Endothelial cell of umbilical vein (primary cell): Measurements from ENCODE around the gene LRRC53. TPM values are rescaled to one million over a fixed set of nuclear protein-coding genes. Genes with fewer than 3 reads are reported as not detected.

ENCODE experiments used
- BruUV-seq: library from RNA; stranded (reverse); fragments of 400-500 nt; replicated peaks from 2 replicates; lab custom pipeline; 2021; lab: Mats Ljungman, UMichigan
- CTCF ChIA-PET: fragments of 300-600, 350-600 bp; sonication (Branson Sonifier 250); formaldehyde crosslinking; loops from one replicate; lab custom pipeline; 2021; ENCODE audit warnings: antibody characterized with exemption, inconsistent platforms; lab: Charles Lee
- POLR2A ChIA-PET: fragments of 300-600, 350-600 bp; sonication (Branson Sonifier 250); formaldehyde crosslinking; loops from one replicate; lab custom pipeline; 2021; ENCODE audit warnings: antibody characterized with exemption, inconsistent platforms; lab: Charles Lee
- DNase-seq: peaks from one replicate; pipeline ENCODE4 v3.0.0-alpha.2; 2011; ENCODE audit warnings: low read depth, low spot score
- FAIRE-seq: peaks from 2 replicates; lab custom pipeline; 2011; peaks lifted over from hg19 to GRCh38; lab: Jason Lieb, UNC
- H2AFZ ChIP-seq: 2 replicates; pipeline ENCODE4 v1.6.0; 2012; ENCODE audit warnings: low read depth, low read length, control low read depth, inconsistent platforms
- H3K27ac ChIP-seq: 2 replicates; pipeline ENCODE4 v1.5.1; 2011; ENCODE audit warnings: low read depth, mild to moderate bottlenecking, control low read depth, low read length, moderate library complexity; ENCODE audit not compliant: insufficient read depth
- H3K27me3 ChIP-seq, 2 experiments: 2 replicates each; pipeline versions ENCODE4 v1.6.0 to v1.6.1; 2011; ENCODE audit warnings: low read length in 2 of 2, mixed read lengths in 1 of 2; ENCODE audit not compliant: control insufficient read depth in 2 of 2, insufficient read depth in 2 of 2
- H3K36me3 ChIP-seq, 2 experiments: 2 replicates in 1 of 2; 3 replicates in 1 of 2; pipeline ENCODE4 v1.5.1; 2011; ENCODE audit warnings: low read length in 2 of 2, mild to moderate bottlenecking in 1 of 2, moderate library complexity in 1 of 2; ENCODE audit not compliant: control insufficient read depth in 2 of 2, insufficient read depth in 2 of 2; ENCODE audit errors: extremely low read depth in 1 of 2
- H3K4me1 ChIP-seq: 3 replicates; pipeline ENCODE4 v1.5.1; 2011; ENCODE audit warnings: mild to moderate bottlenecking, low read length; ENCODE audit not compliant: control insufficient read depth, insufficient read depth; ENCODE audit errors: extremely low read depth
- H3K4me2 ChIP-seq: 2 replicates; pipeline ENCODE4 v1.6.1; 2011; ENCODE audit warnings: low read length, control low read depth, mixed read lengths; ENCODE audit not compliant: insufficient read depth
- H3K4me3 ChIP-seq, 3 experiments: fragments of 200-600 bp in 1 of 3; sonication (generic), shearing (Covaris generic) in 1 of 3; replicated peaks in 1 of 3; 2 replicates each; pipeline ENCODE4 v1.5.1; 2011 to 2016; ENCODE audit warnings: control low read depth in 3 of 3, low read length in 3 of 3, mild to moderate bottlenecking in 2 of 3, inconsistent platforms in 1 of 3, low read depth in 1 of 3, moderate library complexity in 1 of 3; ENCODE audit not compliant: insufficient read depth in 1 of 3
- H3K79me2 ChIP-seq: 2 replicates; pipeline ENCODE4 v1.6.0; 2012; ENCODE audit warnings: low read length, inconsistent platforms; ENCODE audit not compliant: control insufficient read depth, insufficient read depth
- H3K9ac ChIP-seq: replicated peaks from 2 replicates; pipeline ENCODE3; 2011; ENCODE audit warnings: low read length, control low read depth; ENCODE audit not compliant: insufficient read depth; ENCODE audit errors: extremely low read depth
- H3K9me1 ChIP-seq: replicated peaks from 3 replicates; pipeline ENCODE4 v1.6.0; 2011; ENCODE audit warnings: mild to moderate bottlenecking, low read length; ENCODE audit not compliant: control insufficient read depth, insufficient read depth; ENCODE audit errors: extremely low read depth
- H3K9me3 ChIP-seq: replicated peaks from 2 replicates; pipeline ENCODE4 v1.5.1; 2012; ENCODE audit warnings: low read length, inconsistent platforms; ENCODE audit not compliant: control insufficient read depth, insufficient read depth
- H4K20me1 ChIP-seq: replicated peaks from 2 replicates; pipeline ENCODE3; 2011; ENCODE audit warnings: mild to moderate bottlenecking, low read length; ENCODE audit not compliant: control insufficient read depth, insufficient read depth; ENCODE audit errors: extremely low read depth
- EZH2 ChIP-seq: IDR thresholded peaks from 2 replicates; pipeline ENCODE4 v1.6.1; 2012; ENCODE audit warnings: borderline replicate concordance, low read depth, mild to moderate bottlenecking, moderate library complexity, low read length, inconsistent platforms; ENCODE audit not compliant: severe bottlenecking
- FOS ChIP-seq: IDR thresholded peaks from 2 replicates; pipeline ENCODE4 v1.6.1; 2011; ENCODE audit warnings: mild to moderate bottlenecking, low read length, moderate library complexity, borderline replicate concordance; ENCODE audit not compliant: insufficient read depth
- GATA2 ChIP-seq: IDR thresholded peaks from 2 replicates; pipeline ENCODE4 v1.7.0; 2011; ENCODE audit warnings: low read depth, mild to moderate bottlenecking, moderate library complexity, mixed read lengths, low read length; ENCODE audit not compliant: insufficient read length, insufficient read depth
- JUN ChIP-seq: IDR thresholded peaks from 2 replicates; pipeline ENCODE4 v1.6.1; 2011; ENCODE audit warnings: borderline replicate concordance, low read depth; ENCODE audit not compliant: insufficient read length, insufficient read depth
- MYC ChIP-seq: IDR thresholded peaks from one replicate; pipeline ENCODE4 v1.6.1; 2011; ENCODE audit warnings: mild to moderate bottlenecking, low read depth, low read length
- POLR2A ChIP-seq: IDR thresholded peaks from 2 replicates; pipeline ENCODE4 v1.6.1; 2012; ENCODE audit warnings: low read depth, mild to moderate bottlenecking, control low read depth, low read length
- POLR2AphosphoS5 ChIP-seq: IDR thresholded peaks from 2 replicates; pipeline ENCODE4 v1.6.1; 2012; ENCODE audit warnings: low read depth, mild to moderate bottlenecking, control low read depth, low read length, moderate library complexity; ENCODE audit not compliant: insufficient read depth
- dilution Hi-C: fragments of 300-500 bp; cut with MboI; formaldehyde crosslinking; loops from one replicate; pipeline ENCODE4 v1.15.0; 2019; ENCODE audit warnings: low sequenced_read_pairs; ENCODE audit not compliant: extremely low pct_ligation_motif_present
- intact Hi-C: fragments of 100-400 bp; cut with micrococcal nuclease; formaldehyde crosslinking; loops from one replicate; pipeline ENCODE4 v1.10.0; 2022
- polyA plus RNA-seq, 4 experiments: library from polyadenylated mRNA; depleted of rRNA in 3 of 4; stranded (reverse) in 3 of 4; unstranded in 1 of 4; fragments of >200 nt; gene quantifications; 2 replicates each; pipeline versions ENCODE4 v1.2.1 to v1.2.3, GENCODE V29; 2011 to 2012; ENCODE audit warnings: missing spikeins in 1 of 4
- total RNA-seq: library from RNA; stranded (reverse); gene quantifications from 2 replicates; pipeline ENCODE4 v1.2.3, GENCODE V29; 2021
- TF ChIP-seq, protein P1 (sequence below), 2 donors: IDR thresholded peaks; 1 replicate in 1 of 2; 2 replicates in 1 of 2; pipeline ENCODE4 v1.5.1; 2011; ENCODE audit warnings: low read length in 2 of 2, mild to moderate bottlenecking in 2 of 2, moderate library complexity in 2 of 2, control low read depth in 1 of 2, inconsistent platforms in 1 of 2, low read depth in 1 of 2; ENCODE audit not compliant: insufficient read depth in 1 of 2; ENCODE audit errors: extremely low read depth in 1 of 2
- TF ChIP-seq, protein P2 (sequence below): IDR thresholded peaks from 2 replicates; pipeline ENCODE4 v1.6.1; 2011; ENCODE audit not compliant: insufficient read depth, insufficient read length

LRRC53 gene
- total and polyA plus RNA-seq, 2 donors (not counting 3 experiments of a cell fraction or from before 2014, with no cell fraction given): not detected

DNA sequence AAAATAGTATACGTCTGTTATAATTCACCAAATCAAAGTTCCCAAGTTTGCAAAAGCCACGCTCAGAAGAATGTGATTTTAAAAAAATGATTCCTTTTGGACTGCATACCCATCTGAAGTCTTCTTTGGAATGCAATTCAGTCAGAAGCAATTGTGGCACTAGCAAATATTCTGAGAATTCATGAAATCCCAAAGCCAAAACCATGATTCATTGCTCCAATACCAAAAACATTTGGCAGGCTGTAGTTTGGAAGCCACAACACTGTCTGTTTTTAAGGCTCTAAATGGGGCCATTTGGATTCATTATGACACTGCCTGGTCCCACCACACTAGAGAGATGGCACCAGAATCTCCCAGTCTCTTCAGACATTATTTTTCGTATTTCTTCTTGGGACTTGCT lies 21.8 kb upstream of the LRRC53 start:
- Histone ChIP-seq H3K4me3 (no peak overlapping the region), H3K9me3 (no peaks in the 10 kb centered on the region), H3K79me2 (no peaks in the 10 kb centered on the region), H3K36me3 (no peaks in the 10 kb centered on the region), H3K4me1 (no peaks in the 10 kb centered on the region), H3K9me1 (no peaks in the 10 kb centered on the region), H3K9ac (no peak overlapping the region), H3K27ac (no peak overlapping the region), H3K4me2 (no peak overlapping the region), H2AFZ (no peak overlapping the region), H4K20me1 (no peaks in the 10 kb centered on the region), H3K27me3 (no peaks in the 10 kb centered on the region)
- DNase-seq: no peak
- no peak for FAIRE-seq
- ChIA-PET CTCF (no interaction called here), POLR2A (no interaction called here)
- no TSS peak for BruUV-seq
- intact Hi-C loops (no loop called here), dilution Hi-C loops (no loop called here)
- no peak for TF ChIP-seq EZH2
- no peak for TF ChIP-seq POLR2AphosphoS5
- no peak for TF ChIP-seq MYC
- TF ChIP-seq JUN: no peak
- TF ChIP-seq, protein P1, sequence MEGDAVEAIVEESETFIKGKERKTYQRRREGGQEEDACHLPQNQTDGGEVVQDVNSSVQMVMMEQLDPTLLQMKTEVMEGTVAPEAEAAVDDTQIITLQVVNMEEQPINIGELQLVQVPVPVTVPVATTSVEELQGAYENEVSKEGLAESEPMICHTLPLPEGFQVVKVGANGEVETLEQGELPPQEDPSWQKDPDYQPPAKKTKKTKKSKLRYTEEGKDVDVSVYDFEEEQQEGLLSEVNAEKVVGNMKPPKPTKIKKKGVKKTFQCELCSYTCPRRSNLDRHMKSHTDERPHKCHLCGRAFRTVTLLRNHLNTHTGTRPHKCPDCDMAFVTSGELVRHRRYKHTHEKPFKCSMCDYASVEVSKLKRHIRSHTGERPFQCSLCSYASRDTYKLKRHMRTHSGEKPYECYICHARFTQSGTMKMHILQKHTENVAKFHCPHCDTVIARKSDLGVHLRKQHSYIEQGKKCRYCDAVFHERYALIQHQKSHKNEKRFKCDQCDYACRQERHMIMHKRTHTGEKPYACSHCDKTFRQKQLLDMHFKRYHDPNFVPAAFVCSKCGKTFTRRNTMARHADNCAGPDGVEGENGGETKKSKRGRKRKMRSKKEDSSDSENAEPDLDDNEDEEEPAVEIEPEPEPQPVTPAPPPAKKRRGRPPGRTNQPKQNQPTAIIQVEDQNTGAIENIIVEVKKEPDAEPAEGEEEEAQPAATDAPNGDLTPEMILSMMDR (IDR thresholded peaks at IDR 0.05; ENCODE audit: extremely low read depth in 1 of 2, insufficient read depth in 1 of 2, low read depth in 1 of 2, low read length in 2 of 2): no peak
- TF ChIP-seq POLR2A: no peak
- TF ChIP-seq FOS: no peak
- no peak for TF ChIP-seq GATA2
- TF ChIP-seq, protein P2, sequence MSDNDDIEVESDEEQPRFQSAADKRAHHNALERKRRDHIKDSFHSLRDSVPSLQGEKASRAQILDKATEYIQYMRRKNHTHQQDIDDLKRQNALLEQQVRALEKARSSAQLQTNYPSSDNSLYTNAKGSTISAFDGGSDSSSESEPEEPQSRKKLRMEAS: no peak
